HEK293T (cell line): ENCODE data around the gene NKAIN2.

Experiments
- LEF1 ChIP-seq: fragments of 450-650 bp; IDR thresholded peaks from 2 replicates; pipeline ENCODE4 v1.6.1; 2017; ENCODE audit warnings: mild to moderate bottlenecking, borderline replicate concordance
- SUZ12 ChIP-seq: fragments of 450-650 bp; IDR thresholded peaks from 2 replicates; pipeline ENCODE4 v1.6.1; 2016; ENCODE audit warnings: mild to moderate bottlenecking
- ZNF384 ChIP-seq: fragments of 450-650 bp; IDR thresholded peaks from 2 replicates; pipeline ENCODE4 v1.6.1; 2016

- no peak for TF ChIP-seq ZNF384
- no peak for TF ChIP-seq LEF1
- TF ChIP-seq SUZ12, result no peak
Measured at GRCh38 chr6:123770247-123770949, 33.3 kb upstream of the NKAIN2 start.
